ENCODE data around the gene PRKN.
"Not testable (repeated sequence)": the region's sequence is repeated elsewhere in the genome, so short reads cannot be mapped to it uniquely, and the experiment has no call there.

Gene PRKN

DNA sequence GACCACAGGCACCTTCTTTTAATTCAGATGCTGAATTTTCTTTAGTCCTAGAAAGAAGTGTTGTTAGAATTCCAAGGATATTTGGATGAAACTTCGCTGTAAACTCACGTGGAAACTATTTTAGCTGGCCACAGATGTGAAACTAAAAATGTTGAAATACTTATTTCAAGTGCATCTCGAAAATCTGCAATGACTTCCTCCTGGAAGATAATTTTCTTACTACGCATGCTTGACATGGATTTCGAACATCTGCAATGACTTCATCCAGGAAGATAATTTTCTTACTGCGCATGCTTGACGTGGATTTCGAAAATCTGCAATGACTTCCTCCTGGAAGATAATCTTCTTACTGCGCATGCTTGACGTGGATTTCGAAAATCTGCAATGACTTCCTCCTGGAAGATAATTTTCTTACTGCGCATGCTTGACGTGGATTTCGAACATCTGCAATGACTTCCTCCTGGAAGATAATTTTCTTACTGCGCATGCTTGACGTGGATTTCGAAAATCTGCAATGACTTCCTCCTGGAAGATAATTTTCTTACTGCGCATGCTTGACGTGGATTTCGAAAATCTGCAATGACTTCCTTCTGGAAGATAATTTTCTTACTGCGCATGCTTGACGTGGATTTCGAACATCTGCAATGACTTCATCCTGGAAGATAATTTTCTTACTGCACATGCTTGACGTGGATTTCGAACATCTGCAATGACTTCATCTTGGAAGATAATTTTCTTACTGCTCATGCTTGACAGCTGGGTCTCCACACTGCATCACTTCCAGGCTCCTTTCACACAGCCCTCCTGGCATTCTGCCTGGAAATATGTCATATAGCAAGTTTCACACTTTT, 336.4 kb downstream of the PRKN start:
- DNase-seq (ENCODE audit: insufficient read length, low spot score); FAIRE-seq: not testable (repeated sequence)

DNA sequence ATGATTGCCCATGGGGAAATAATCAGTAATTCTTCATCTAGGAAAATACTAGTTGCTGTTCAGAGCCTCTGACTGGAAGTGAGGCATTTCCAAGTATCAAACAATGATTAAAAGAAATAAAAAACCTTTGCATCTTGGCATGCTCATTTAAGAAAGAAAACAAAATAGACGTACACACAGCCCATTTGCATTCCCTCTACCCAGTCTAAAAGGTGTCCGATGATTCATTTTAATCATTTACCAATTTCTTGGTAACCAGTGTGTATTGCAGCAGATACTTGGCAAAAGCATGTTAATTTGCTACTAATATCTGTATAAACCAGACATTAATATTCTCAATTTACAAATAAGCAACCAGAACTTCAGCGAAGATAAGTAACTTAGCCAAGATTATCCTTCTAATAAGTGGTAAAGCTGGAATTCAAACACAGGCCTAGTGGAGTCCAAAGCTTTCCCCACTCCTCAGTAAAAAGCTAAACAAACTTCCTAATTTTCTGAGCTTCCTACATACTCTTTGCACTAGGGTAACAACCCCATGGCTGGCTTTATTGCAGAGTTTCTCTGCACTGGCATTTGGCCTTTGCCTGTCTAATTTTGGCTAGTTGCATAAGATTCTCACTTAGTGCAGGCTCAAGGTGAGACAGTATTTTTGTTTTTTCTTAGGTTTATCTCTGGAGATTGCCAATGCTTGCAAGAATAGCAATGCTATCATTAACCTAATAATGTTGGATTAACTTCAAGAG, 338.1 kb downstream of the PRKN start:
- FAIRE-seq (no peak), DNase-seq (ENCODE audit: insufficient read length, low spot score) (no peak)

DNA sequence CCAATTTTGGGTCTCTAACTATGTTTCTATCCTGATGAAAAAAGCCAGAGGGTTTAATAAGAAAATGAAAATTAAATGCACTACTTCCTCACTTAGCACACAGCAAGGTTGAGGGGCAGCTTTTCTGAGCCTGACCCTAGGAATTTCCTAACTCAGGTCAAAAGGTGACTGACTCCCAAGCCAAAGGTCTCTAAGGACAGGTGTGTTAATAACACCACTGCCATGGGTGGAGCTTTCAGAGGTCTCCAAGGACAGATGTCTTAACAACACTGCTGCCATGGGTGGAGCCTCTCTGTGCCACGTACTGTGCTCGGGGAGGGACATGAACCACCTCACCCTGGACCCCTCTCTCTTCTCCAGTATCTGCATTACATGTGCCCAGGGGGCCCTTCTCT, 339.2 kb downstream of the PRKN start:
- FAIRE-seq, result no peak
- DNase-seq (ENCODE audit: insufficient read length, low spot score), result no peak

DNA sequence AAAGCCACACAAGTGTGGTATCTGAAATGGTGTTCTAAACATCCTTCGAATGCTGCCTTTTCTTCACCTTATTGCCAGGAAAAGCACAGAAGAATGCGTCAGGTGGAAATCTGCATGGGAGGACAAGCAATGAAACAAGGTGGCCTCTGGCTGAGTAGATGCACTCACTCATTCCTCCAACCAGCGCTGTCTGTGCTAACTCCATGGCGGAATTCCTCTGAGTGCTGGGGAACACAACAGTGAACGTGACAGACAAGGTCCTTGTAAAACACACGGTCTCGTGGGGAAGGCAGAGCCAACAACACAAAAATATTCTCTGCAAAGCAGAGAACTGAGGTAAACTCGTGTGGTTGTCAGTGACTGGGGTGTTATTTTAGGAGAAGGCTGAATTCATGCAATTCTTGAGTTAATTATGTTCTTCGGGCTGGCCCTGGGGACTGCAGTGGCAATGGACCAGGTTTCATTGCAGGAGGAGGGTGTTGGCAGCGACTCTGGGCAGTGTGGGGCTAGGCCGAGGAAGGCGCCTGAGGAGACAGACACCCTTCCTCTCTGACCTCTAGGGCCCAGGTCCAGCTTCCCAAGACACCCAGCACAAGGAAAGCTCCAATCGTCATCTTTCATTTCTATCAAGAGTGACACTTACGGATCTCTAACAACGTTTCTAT, 339.7 kb downstream of the PRKN start:
- no peak for FAIRE-seq
- no peak for DNase-seq (ENCODE audit: insufficient read length, low spot score)

DNA sequence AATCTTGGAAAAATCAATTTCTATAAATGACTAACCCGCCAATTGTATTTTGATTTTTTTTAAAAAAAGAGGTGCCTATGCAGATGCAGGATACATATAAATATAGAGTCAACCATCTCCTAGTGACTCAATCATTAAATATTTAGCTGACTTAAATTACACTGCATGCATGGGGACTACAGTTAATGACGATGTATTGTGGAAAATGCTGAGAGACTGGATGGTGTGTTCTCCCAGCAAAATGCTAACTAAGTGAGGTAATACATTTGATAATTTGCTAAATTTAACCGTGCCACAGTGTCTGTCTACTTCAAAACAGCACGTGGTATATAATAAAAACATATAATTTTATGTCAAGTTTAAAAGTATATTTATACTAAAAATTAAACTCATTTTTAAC, 341.6 kb downstream of the PRKN start:
- DNase-seq (ENCODE audit: insufficient read length, low spot score) (peak; percentile 15), FAIRE-seq (no peak)

DNA sequence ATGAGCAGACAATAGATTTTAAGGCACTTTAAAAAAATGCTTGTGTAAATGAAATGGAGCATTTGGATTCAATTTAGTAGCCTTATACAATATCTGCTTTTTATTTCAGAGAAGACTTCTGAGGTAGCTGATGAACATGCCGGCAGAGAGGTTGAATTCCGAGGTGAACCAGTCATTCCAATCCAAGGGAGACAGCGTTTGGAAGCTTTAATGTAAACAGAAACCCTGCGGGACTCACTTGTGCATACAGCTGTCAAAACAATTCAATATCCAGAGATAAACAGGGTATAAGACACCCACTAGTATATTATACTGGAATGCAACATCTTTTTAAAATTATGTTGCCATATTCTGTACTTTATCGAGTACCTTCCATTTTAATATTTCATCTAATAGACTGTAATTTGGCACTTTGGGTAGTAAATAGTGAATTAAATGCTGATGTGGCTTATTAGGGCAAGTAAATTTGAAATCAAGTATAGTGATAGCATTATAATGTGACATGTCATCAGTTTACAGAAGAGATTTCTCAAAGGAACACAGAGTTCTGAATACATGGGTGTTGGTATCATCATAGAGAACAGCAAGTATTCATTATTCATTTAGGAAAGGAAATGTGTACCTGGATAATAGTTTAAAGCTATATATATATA, 347.7 kb downstream of the PRKN start:
- FAIRE-seq, result no peak
- DNase-seq (ENCODE audit: insufficient read length, low spot score), result no peak

DNA sequence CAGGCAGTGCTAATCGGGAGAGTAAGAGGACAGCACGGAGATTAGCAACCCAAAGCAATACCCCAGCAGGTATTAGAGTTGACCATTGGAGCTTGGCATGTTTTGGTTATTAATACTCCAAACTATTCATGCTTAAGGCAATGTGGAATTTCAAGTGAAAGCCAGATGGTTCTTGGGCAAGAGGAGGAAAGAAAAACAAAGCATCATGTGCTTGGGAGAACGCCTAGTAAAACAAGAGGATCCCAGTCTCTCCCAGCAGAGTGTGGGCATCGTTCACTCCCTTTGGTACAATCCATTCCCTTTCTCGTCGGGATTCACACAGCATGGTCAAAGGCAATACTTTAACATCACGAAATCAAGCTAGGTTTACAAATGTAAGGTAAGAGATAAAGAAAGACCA, 349.8 kb downstream of the PRKN start:
- FAIRE-seq (no peak), DNase-seq (ENCODE audit: insufficient read length, low spot score) (no peak)

DNA sequence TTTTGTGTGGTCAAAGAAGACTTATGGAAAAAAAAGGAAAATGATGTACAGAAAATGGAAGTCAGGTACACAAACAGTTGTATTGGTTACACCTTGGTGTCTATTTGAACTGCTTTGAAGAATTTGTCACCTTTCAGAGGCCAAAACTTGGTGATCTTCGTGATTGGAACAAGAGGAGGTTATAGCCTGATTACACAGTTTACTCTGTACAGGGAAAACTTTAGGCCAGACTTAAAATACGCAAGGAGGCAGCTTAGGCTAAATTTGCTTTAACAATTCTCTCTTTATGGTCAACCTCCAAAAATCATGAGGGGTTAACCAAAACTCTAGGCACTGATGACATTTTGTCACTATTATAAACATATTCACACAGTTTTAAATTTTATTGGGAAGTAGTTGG, 353.7 kb downstream of the PRKN start:
- FAIRE-seq (no peak), DNase-seq (ENCODE audit: insufficient read length, low spot score) (no peak)

DNA sequence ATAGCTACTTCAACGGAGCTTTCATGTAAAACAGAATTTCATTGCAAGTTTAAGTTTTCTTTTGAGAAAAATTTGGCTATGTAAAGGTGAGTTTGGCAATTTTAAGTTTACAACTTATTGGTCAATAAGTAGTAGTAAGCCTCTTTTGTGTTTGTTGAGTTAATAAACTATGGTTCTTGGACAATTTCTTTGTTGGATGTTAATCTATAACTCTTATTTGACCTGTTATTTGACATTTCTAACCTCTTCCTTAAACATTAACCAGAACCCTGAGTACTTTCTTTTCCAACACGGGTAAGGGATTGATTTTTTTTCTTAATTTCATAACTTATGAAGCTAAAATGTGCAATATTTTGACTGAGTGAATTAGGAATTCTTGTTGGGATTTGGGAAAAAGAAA, 354.4 kb downstream of the PRKN start:
- no peak for DNase-seq (ENCODE audit: insufficient read length, low spot score)
- FAIRE-seq, result no peak

DNA sequence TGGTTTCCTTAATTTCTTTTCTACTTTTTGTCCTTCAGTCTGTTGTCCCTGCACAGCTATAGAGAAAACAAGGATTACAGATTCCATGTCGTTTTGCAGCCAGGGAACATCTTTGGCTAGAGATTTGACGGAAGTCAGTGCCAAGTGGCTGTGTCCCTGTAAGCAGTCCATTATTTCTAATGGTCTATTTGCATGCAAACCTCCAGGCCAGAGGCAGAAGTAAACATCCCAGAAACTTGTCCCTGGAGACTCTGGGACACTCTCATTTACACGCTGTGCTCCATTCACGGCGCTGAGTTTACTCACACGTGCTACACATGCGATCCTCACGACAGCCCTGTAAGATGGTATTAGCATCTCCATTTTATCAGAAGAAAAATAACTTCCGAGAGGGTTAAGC, 355.5 kb downstream of the PRKN start:
- FAIRE-seq (no peak), DNase-seq (ENCODE audit: insufficient read length, low spot score) (no peak)

DNA sequence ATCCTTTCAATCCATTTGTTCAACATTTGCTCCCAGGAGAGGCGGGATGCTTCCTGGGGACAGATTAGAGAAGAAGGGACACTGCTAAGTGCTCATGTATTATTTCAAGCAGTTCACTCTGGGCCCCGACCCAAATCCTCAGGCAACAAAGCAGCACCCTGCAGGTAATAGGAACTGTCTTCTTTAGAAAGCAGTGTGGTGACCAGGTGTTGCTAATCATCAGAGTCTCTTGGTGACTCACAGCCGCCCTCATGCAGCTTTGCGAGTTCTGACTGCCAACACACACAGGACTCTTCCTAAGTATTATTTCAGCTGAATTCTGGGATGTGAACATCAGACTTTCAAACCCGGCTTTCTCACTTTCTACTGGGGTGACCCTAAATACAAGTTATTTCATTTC, 356.4 kb downstream of the PRKN start:
- FAIRE-seq (no peak), DNase-seq (ENCODE audit: insufficient read length, low spot score) (no peak)

DNA sequence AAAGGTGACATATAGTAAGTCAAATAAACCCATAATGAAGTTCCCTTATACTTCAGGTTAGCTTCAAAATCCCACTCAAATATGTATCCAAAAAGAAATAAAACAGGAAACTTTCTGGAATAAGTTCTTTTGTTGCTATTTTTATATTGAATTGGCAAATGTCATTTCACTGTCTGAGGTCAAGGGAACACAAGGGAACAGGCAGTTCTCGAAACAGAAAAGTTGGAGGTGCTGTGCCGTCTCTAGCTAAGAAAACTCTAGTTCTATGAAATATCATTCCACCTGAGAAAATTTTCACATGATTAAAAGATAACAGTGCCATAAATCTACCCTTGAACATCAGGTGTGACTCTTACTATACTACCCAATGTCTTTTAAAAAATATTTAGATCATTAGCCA, 358.5 kb downstream of the PRKN start:
- no peak for FAIRE-seq
- no peak for DNase-seq (ENCODE audit: insufficient read length, low spot score)

DNA sequence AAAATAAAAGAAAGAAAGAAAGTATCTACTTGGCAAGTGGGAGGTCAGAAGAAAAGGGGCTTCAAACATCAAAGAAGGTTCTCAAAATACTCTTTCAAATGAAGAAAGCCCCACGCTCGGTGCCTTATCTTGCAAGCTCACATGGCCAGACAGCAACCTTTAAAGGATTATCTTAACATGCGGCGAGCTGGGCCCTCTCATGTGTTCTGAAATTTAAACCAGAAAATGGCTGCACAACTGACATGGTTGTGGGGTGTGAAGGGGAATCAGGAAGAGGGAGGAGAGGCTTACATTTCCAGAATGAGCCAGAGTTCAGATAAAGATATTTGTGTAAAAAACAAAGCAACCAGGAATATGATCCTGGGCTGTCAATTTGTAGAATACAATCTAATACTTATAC, 363.1 kb downstream of the PRKN start:
- FAIRE-seq (no peak), DNase-seq (ENCODE audit: insufficient read length, low spot score) (no peak)

DNA sequence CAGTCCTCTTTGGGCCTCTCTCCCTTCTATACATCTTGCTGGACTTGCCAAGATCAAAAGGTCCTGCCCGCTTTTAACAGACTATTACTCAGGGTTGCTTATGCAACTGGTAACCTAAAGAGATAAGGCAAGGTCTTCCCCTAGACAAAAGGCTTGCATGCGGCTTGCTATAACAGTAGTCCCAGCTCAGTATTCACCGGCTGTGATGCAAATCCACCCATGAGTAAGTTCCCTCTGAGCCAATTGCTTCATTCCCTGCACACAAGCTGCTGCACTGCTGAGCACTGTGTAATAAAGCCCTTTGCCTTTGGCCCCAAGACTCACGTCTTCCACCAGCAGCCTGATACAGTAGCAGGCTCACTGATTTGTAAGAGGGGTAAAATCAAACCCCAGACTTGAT, 363.8 kb downstream of the PRKN start:
- no peak for DNase-seq (ENCODE audit: insufficient read length, low spot score)

DNA sequence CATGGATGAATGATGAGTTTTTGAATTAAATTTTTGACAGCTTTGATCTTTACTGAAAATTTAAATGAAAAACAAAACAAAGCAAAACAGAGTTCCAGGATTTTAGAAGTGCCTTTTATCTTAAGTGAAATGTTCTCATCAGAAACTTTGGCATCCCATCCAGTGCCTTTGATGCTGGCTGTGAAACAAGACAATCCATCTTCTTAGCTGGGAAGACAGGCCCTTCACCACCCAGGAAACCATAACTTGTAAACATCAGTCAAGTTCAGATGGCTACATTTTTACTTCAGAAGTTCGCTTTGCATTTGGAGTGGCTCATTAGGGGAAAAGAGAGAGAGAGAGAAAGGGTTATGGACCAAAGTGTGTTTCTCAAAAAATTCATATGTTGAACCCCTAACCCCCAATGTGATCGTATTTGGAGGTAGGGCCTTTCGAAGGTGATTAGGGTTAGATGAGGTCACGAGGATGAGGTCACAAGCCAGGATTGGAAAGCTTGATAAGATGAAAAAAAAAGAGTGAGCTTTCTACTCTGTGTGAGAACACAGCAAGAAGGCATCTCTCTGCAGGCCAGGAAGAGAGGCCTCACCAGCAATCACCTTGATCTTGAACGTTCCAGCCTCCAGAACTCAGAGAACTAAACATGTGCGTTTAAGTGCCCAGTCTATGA, 366.5 kb downstream of the PRKN start:
- FAIRE-seq (no peak), DNase-seq (ENCODE audit: insufficient read length, low spot score) (no peak)

More for the DNA sequence above, 363.8 kb downstream of the PRKN start:
- no peak for FAIRE-seq

DNA sequence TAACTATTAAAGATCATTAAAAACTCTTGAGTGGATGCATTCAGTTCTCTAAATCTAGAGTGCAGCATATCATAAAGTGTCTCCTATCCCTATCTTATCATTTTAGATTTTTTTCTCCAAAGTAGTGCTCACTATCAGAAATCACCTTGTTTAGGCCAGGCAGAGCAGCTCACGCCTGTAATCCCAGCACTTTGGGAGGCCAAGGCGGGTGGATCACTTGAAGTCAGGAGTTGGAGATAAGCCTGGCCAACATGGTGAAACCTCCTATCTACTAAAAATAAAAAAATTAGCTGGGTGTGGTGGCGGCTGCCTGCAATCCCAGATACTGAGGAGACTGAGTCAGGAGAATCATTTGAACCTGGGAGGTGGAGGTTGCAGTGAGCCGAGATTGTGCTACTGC, 368.9 kb downstream of the PRKN start:
- DNase-seq (ENCODE audit: insufficient read length, low spot score) (no peak), FAIRE-seq (no peak)

DNA sequence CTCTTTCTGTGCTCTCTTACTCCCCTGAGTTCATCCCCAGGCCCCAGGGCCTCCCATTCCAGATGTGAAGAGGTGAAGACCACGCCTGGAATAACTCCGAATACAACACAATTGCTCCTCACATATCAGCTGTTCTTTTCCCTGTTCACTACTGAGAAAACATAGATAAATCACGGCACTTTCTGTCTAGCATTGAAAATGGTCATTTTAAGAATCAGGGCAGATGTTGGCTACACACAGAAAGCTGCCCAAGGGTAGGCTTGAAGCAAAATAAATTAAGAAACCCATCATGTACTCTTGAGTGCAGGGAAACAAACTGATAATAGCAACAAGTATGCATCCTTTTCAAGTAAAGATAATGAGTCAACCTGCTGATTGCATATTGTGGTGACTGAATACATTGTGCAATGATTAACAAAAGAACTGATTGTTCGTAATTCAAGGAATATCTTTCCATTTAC, 382.5 kb downstream of the PRKN start:
- FAIRE-seq (no peak), DNase-seq (ENCODE audit: insufficient read length, low spot score) (no peak)

DNA sequence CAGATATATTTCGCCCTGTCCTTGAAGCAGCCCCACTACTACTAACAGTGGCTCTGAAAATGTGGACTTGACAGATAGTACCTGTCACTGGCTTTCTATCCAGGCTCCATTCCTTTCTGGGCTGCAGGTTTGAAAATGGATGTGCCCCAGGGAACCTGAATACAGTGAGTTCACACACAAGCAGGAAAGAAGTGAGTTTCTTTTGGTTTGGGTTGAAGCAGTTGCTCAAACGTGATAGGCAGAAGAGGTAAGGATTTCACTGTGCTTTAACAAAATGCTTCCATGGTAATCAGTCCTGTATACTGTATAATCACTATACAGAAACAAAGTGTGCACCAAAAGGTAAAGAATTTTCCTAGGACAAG, 382.9 kb downstream of the PRKN start:
- FAIRE-seq, result no peak

DNA sequence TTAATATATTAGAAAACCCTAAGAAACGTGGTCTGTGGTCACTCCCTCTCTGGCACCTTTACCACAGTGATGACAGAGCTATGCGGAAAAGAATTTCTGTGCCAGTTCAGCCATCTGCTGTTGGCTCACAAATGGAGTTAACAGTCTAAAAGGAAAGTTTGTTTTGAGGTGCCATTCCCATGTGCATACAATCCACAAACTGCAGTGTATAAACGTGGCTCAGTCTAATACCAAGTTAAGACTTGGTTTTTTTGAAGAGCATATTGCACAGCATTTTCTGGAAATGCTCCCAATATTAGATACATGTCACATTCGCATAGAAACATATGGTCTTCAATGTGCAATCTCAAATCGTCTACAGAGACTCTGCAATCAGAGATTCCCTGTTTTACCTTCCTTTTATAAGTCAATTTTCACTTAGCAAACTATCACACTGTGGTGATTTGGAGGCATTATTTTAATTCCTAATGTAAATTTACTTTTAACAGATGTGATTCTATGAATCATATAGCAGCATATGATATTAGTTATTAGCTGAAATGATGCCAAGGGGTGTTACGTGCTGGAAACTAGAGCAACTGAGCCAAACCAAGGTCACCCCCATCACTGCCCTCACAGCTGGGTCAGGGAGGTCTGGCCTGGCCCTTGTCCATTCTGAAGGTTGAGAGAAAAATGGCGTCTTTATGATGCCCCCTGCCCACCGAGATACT, 383.5 kb downstream of the PRKN start:
- no peak for FAIRE-seq
- DNase-seq (ENCODE audit: insufficient read length, low spot score), result no peak

More for the DNA sequence above, 382.9 kb downstream of the PRKN start:
- DNase-seq (ENCODE audit: insufficient read length, low spot score), result no peak
